Activated CD4-positive, alpha-beta T cell treated with anti-CD3 and anti-CD28 coated beads for 4 hours (primary cell): Measurements from ENCODE around the gene DHX8.
"Not testable (repeated sequence)": the region's sequence is repeated elsewhere in the genome, so short reads cannot be mapped to it uniquely, and the experiment has no call there.

Source experiments
- DNase-seq, 2 donors: peaks; one replicate each; pipeline ENCODE4 v3.0.0-alpha.2; 2020

DHX8 gene

DNA sequence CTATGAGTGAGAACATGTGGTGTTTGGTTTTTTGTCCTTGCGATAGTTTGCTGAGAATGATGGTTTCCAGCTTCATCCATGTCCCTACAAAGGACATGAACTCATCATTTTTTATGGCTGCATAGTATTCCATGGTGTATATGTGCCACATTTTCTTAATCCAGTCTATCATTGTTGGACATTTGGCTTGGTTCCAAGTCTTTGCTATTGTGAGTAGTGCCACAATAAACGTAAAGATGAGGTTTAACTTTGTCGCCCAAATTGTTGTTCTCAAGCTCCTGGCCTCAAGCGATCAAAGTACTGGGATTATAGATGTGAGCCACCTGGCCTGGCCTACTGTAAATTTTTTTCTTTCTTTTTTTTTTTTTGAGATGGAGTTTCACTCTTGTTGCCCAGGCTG, 21.2 kb upstream of the DHX8 start:
- not testable (repeated sequence) for DNase-seq

DNA sequence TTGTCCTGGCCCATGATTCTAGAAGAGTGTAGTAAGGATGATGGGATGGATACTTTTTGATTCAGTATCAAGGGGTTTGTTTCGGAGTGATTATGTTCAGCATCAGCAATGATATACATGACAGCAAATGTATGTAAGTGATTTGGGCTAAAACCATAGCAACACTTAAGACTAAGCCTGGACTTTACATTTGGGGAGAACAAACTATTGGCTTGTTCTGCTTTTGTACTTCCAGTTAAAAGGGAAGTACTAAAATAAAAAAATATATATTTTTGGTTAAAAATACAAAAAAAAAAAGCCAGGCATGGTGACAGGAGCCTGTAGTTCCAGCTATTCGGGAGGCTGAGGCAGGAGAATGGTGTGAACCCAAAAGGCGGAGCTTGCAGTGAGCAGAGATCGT, 20.5 kb upstream of the DHX8 start:
- DNase-seq, result no peak

DNA sequence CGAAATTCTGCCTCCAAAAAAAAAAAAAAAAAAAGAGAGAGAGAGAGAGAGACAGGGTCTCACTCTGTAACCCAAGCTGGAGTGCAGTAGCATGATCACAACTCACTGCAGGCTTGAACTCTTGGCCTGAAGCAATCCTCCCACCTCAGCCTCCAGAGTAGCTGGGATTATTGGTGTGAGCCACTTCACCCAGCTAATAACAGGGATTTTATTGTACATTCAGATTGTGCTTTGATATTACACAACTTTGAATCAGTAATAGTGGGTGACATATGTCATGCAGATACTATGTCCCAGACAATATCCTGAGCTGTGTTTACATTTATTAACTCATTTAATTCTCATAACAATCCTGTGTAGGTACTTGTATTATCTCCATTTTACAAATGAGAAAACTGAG, 19.7 kb upstream of the DHX8 start:
- no peak for DNase-seq

DNA sequence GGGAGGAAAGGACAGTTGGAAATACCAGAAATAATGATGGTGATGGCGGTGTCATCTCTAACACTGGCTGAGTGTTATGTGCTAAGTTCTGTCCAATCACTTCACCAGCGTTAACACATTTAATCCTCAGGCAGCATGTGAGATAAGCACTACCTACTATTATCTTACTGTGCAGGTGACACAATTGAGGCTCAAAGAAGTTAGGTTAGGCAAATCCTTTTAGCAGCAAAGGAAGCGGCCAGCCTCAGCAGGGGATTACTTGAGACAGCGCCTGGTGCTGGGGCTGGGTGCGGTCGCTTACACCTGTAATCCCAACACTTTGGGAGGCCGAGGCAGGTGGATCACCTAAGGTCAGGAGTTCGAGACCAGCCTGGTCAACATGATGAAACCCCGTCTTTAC, 18.7 kb upstream of the DHX8 start:
- DNase-seq, result no peak

DNA sequence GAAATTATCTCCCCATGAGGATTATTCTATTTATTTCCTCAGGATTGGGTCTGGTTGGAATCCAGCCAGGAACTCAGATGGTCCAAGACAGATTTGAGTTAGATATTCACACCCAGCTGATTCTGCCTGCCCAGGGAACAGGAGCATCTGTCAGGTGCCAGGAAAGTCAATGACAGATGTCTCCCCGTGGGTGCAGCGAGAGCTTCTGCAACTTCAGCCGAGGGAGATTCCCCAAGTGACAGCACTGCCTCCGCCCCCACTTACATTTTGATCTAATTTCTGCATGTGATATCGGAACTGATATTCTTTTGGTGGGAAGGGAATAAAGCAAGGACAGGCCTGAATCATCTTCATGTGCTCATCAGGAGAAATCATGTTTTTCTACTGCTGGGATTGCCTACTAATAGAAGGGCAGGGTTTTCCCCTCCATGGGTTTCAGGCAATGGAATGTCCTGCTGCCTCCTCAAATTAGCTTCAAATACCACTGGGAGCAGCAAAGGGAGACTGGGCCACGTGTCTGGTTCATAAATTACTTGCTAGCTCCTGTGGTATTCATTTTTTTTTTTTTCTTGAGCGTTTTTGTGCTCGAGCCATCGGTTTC, 15.7 kb upstream of the DHX8 start:
- DNase-seq, result no peak

DNA sequence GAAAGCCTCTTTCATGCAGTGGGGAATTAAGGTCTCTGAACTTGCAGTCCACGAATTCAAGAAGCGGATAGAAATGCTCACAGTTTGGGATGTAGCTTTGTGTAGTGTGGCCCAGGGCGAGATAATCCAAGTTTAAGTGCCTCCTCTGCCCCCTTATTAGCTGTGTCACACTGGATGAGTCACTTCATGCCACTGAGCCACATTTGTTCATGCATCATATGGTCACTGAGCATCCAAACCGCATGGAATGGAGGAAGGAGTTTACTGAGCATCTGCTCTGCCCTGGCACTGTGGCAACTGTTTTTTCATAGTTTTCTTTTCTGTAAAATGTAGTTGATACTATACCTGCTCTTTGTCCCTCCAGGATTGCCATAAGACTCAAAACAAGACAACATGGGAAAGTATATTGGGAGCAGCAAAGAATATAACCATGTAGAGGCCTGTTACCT, 15.1 kb upstream of the DHX8 start:
- DNase-seq, result no peak

DNA sequence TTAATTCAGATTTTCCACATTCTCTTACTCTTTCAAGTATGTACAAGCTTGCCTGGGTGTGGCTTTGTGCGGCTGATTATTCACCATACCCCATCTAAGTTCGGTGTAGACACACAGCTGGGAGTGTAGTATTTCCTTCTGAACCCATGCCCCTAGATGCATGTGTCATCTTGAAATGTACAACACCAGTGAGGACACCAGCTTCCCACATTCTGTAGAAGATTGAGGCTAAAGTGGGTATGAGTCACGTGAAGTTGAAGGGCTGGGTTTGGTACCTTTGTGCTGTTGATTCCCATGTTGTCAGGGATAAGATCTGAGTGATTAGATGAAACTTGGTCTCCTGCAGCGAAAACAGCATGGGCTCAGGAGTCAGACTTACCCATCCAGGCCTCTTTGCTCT, 14.6 kb upstream of the DHX8 start:
- DNase-seq, result no peak

DNA sequence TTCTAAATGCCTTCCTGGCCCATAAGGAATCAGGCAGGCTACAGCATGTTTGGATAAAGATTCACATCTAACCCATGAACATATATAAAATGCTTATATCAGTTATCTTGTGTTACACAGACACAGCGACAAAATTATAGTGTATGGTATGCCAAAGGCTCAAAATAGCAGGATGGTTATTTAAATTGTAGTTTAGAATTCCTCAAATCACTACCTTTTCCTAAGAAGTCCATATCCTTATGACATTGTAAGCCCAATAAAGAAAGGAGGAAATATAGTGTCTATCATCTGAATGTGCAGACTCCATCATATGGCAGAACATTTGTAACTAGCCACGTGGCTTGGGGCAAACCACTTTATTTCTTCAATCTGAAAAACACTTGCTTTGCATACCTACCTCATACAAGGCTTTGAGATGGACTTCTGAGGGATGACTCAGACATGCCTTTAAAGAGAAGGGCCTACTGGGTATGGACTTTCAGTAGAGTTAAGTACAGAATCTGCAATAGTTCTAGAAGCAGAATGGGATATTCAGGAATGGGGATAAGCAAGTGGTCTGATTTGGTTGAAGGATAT, 12.1 kb upstream of the DHX8 start:
- no peak for DNase-seq

DNA sequence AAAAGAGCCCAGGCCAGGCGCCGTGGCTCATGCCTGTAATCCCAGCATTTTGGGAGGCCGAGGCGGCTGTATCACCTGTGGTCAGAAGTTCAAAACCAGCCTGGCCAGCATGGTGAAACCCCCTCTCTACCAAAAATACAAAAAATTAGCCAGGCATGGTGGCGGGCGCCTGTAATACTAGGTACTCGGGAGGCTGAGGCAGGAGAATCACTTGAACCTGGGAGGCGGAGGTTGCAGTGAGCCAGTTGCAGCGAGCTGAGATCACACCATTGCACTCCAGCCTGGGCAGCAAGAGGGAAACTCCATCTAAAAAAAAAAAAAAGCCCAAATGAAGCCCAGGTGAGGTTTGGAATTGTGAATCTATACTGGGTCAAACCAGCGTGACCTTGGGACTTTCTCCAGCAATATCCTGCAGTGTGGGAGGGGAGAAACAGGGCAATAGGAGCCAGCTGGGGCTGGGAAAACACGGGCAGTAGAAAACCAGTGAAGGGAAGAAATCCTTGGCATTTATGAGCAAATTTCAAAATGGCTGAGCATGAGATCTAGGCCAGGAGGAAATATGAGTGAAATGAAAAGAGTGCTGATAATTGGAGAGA, 8.2 kb upstream of the DHX8 start:
- DNase-seq, result no peak

DNA sequence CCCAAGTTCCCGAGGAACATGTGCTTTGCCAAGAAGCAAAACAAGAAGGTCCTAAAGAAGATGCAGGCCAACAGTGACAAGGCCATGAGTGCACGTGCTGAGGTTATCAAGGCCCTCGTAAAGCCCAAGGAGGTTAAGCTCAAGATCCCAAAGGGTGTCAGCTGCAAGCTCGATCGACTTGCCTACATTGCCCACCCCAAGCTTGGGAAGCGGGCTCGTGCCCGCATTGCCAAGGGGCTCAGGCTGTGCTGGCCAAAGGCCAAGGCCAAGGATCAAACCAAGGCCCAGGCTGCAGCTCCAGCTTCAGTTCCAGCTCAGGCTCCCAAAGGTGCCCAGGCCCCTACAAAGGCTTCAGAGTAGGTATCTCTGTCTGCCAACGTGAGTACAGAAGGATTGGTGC, 7.5 kb upstream of the DHX8 start:
- DNase-seq, result not testable (repeated sequence)

DNA sequence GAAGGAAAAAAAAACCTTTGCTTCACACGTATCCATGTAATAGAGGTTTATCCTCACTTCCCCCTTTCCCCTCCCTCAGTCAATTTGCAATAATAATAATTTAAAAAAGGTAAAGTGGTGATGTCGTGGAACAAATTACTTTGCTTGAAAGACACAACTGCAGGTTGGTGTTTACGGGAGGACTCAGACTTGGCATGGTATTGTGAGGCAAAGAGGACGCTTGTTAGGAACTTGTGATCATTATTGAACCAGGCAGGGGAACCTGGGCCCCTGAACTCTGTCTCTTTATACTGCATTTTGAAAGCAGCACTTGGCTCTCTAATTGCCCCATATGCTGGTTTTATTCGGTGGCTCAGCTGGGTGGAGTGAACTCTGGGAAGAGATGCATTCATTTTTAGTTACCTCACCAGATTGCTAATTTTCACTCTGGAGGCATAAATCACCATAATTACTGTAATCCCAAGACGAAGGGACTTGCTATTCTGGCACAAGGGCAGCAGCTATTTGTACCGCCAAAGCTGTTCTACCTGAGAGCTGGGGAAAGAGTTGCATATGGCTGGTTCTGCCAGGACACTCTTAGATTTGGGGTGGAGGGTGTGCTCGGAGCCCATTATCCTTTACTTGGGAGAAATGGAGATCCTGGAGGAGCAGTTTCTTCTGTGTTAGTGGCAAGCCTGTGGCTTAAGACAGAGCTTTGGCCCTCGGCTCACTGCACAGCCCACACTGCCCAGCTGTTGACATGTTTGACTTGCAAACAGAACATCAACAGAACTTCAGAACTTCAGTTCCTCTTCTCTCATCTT, 5.7 kb upstream of the DHX8 start:
- no peak for DNase-seq

DNA sequence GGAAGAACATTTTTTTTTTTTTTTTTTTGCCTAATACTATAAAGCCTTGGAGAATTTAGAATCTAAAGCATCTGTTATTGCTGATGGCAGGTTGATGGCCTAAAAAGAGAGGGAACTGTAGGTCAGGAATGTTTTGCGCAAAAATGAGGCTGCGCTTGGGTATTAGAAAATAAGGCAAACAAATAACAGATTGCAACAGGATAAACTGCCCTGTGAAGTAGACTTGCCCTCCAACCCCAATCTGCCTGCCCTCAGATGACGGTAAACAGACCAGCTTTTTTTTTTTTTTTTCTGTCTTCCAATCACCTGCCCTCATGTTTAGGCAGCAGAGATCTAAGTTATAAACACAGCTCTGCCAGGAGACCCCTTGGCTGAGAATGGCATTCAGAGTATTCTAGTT, 3.8 kb upstream of the DHX8 start:
- no peak for DNase-seq

DNA sequence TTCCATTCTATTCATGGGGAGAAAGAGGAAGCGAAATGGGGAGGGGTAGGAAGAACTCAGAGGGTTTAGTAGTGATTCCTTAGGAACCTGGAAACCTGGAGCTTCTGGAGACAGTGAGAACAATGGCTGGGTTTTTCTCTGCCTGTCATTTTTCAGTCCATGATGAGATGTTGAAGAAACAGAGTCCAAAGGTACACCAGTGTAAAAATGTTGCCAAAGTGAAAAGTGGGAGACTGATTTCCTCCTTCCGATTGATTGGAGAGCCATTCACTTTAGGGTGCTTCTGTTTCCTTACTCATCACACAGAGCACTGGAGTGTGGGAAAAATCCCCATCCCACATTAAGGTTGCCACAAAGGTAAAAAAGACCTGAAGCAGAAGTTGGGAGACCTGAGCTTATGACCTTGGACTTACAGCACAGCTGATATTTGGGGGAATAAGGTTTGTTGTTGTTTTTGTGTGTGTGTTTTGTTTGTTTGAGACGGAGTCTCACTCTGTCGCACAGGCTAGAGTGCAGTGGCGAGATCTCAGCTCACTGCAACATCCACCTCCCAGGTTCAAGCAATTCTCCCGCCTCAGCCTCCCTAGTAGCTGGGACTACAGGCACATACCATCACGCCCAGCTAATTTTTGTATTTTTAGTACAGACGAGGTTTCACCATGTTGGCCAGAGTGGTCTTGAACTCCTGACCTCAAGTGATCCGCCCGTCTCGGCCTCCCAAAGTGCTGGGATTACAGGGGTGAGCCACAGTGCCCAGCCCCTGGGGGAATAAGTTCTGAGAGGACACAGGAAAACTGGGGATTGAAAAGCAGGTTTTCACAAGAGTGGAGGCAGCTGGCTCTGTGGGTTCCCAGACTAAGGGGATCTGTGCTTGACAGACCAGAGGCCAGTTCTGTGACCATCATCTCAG, 1.4 kb upstream of the DHX8 start:
- no peak for DNase-seq

DNA sequence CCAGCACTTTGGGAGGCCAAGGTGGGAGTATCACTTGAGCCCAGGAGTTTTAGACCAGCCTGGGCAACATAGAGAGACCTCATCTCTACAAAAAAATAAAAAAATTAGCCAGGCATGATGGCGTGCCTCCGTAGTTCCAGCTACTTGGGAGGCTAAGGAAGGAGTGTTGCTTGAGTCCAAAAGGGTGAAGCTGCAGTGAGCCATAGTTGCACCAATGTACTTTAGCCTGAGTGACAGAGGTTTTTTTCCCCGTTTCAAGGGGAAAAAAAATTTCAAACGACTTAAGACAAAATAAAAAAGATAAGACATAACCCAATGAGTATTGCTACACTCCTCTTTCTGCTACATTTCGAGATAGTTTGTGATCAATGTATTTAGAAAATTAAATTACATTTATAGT, 6.8 kb downstream of the DHX8 start:
- no peak for DNase-seq

DNA sequence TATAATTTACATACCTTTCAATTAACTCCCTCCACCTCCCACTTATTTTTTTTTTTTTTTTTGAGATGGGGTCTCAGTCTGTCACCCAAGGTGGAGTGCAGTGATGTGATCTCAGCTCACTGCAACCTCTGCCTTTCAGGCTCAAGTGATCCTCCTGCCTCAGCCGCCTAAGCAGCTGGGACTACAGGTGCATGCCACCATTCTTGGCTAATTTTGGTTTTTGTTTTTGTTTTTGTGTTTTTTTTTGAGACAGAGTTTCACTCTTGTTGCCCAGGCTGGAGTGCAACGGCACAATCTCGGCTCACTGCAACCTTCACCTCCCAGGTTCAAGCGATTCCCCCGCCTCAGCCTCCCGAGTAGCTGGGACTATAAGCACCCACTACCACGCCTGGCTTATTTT, 25.7 kb downstream of the DHX8 start:
- not testable (repeated sequence) for DNase-seq

DNA sequence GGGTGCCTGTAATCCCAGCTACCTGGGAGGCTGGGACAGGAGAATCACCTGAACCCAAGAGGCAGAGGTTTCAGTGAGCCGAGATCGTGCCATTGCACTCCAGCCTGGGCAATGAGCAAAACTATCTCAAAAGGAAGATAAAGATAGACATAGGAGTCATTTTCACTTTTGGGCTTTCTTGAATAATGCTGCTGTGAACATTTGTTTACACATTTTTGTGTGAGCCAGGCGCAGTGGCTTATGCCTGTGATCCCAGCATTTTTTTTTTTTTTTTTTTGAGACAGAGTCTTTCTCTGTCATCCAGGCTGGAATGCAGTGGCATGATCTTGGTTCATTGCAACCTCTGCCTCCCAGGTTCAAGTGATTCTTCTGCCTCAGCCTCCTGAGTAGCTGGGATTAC, 27.4 kb downstream of the DHX8 start:
- DNase-seq, result not testable (repeated sequence)

DNA sequence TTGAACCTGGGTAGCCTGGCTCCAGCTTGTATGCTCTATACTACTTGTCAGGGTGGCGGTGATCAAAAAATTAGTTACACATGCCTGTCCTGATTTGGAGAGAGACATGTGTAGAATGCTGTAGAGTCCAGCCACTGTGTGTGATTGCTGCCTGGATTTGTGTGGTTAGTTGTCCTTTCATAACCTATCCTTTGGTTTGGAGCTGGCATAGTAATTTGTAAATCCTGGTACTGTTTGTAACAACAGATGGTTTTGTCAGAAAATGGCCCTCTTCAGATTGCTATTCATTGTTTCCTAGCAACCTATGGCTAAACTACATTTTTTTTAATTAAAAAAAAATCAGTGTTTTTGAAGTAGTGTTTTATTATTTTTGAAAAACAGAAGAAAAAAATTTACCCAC, 31.9 kb downstream of the DHX8 start:
- no peak for DNase-seq

DNA sequence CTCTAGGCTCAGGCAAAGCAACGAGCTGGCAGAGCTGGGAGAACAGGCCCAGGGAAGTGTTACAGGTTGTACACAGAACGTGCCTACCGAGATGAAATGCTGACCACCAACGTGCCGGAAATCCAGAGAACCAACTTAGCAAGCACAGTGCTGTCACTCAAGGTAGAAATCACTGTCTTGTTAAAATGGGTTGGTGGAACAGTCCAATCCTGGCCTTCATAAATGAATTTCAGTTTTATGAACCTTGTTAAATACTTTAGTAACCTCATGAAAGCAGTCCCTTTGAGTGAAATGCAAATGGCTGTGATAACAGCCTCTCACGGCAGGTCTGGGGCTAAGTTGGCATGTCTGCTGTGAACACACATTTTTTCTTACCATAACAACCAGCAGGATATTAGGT, 33.4 kb downstream of the DHX8 start:
- no peak for DNase-seq

DNA sequence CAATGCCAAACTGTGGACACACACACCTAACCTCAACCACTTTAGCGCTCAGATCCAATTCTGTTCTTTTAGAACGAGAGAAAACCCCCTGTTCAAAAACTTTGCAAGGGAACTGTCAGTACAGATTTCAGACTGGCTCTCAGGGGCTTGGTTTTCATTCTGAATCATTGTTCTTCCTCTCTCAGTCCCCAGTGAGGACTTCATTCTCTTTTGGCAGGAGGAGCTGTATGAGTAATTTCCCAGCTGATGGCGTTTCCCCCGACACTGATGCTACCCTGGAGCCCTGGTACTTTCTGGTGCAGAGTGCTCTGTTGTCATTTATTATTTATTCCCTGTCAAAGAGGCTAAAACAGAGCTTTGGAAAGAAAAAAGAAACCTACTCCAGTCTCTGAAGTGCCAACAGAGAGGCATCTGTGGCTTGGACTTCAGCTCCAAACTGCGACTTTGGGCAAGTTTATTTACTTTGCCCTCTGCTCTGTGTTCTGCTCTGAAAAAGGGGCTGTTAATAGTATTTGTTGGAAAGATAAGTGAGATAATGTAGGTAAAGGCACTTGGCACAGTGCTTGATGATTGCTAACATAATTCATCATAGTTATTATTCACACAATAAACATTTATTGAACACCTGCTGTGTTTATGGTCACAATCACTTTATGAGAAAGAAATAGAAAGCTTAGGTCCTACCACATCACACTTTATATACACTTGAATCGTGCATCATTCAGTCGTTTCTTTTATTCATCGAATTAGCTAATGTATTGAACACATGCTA, 34.0 kb downstream of the DHX8 start:
- no peak for DNase-seq

DNA sequence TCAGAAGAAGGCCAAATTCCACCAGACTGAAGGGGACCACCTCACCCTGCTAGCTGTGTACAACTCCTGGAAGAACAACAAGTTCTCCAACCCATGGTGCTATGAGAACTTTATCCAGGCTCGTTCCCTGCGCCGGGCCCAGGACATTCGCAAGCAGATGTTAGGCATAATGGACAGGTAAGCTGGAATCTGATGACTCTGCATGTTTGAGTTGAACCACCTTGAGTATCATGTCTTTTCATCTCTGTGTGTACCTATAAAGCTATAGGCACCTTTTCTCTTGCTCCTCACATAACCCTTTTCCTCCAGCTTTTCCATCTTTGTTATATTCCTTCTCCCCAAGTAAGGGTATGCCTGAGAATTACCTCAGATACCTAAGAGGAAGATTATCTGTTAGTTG, 37.6 kb downstream of the DHX8 start:
- no peak for DNase-seq

DNA sequence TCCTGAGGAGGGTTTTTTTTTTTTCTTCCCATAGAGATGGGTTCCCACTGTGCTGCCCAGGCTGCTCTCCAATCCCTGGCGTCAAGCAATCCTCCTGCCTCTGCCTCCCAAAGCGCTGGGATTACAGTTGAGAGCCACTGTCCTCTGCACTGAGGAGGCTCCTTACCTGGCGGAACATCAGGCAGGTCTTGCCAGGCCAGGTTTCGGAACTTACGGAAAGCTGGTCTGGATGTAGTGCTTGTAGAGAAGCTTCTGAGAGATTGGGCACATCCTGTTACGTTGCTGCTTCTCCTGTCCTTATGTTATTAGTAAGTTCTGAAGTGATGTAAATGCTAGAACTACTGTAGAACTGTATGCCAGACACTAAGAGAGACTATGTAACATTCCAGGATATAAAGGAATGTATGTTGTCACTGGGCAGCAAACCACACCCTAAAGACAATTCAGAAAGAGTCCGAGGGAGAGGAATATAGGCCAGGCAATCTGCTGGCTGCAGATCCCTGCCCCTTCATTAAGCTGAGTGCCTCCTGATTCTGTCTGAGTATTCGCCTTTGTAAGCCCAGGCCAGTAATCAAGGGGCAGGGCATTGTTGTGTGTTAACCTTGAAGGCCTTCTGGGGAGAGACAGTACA, 41.3 kb downstream of the DHX8 start:
- DNase-seq, result no peak
